Parathyroid adenoma (tissue), 2 donors: ENCODE data around the gene CNNM3.
"Not testable (repeated sequence)": the region's sequence is repeated elsewhere in the genome, so short reads cannot be mapped to it uniquely, and the experiment has no call there.

Source experiments
- H2AFZ ChIP-seq: fragments of 300-600 bp; sonication (generic); one replicate; pipeline ENCODE4 v1.7.0; 2017; ENCODE audit warnings: antibody characterized with exemption, mild to moderate bottlenecking
- H3K27ac ChIP-seq: fragments of 300-600 bp; sonication (generic); one replicate; pipeline ENCODE4 v1.7.0; 2017
- H3K27me3 ChIP-seq: fragments of 300-600 bp; sonication (generic); one replicate; pipeline ENCODE4 v1.7.0; 2017; ENCODE audit warnings: low read length; ENCODE audit not compliant: control insufficient read depth, insufficient read depth
- H3K36me3 ChIP-seq: fragments of 300-600 bp; sonication (generic); one replicate; pipeline ENCODE4 v1.7.0; 2017; ENCODE audit warnings: low read length; ENCODE audit not compliant: control insufficient read depth, insufficient read depth
- H3K4me1 ChIP-seq: fragments of 300-600 bp; sonication (generic); one replicate; pipeline ENCODE4 v1.7.0; 2017; ENCODE audit warnings: control low read depth
- H3K4me2 ChIP-seq: fragments of 300-600 bp; sonication (generic); one replicate; pipeline ENCODE4 v1.7.0; 2017; ENCODE audit warnings: low read length
- H3K4me3 ChIP-seq: fragments of 300-600 bp; sonication (generic); one replicate; pipeline ENCODE4 v1.7.0; 2017; ENCODE audit warnings: low read depth, low read length
- H3K79me2 ChIP-seq: fragments of 300-600 bp; sonication (generic); one replicate; pipeline ENCODE4 v1.7.0; 2017; ENCODE audit warnings: control low read depth
- H3K9ac ChIP-seq: fragments of 300-600 bp; sonication (generic); one replicate; pipeline ENCODE4 v1.7.0; 2017; ENCODE audit warnings: mild to moderate bottlenecking
- H3K9me3 ChIP-seq: fragments of 300-600 bp; sonication (generic); one replicate; pipeline ENCODE4 v1.7.0; 2017; ENCODE audit warnings: low read length; ENCODE audit not compliant: control insufficient read depth
- TF ChIP-seq, protein P1 (sequence below): fragments of 300-600 bp; sonication (generic); IDR thresholded peaks from one replicate; pipeline ENCODE4 v1.7.0; 2017; ENCODE audit warnings: antibody characterized with exemption, mild to moderate bottlenecking
- donor health status: primary hyperparathyroidism.

The CNNM3 gene

DNA sequence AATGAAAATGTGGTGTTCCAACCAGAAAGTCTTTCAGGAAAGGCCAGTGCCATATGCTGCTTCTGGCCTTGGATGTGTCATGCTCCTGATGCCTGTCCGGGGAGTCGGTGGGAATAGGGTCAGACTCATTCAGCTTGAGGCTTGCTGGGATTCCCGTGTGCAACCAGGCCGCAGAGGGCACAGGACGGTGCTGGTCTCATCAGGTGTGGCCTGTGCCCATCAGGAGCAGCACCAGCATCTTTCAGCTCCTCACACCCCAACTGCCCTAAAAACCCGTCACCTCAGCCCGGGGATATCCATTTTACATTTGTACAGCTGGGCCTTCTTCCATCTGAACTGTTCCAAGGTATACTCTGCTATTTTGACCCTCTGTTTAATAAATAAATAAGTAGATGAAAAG is 13.3 kb upstream of the CNNM3 start:
- Histone ChIP-seq H3K4me1 (peaks cover 3% of the 10 kb centered on the region), H3K27ac (no peak overlapping the region), H3K4me3 (no peak overlapping the region), H3K9me3 (no peaks in the 10 kb centered on the region), H3K9ac (no peak overlapping the region), H3K27me3 (no peaks in the 10 kb centered on the region), H3K79me2 (no peaks in the 10 kb centered on the region), H3K4me2 (no peak overlapping the region), H3K36me3 (no peaks in the 10 kb centered on the region), H2AFZ (no peak overlapping the region)
- TF ChIP-seq, protein P1, sequence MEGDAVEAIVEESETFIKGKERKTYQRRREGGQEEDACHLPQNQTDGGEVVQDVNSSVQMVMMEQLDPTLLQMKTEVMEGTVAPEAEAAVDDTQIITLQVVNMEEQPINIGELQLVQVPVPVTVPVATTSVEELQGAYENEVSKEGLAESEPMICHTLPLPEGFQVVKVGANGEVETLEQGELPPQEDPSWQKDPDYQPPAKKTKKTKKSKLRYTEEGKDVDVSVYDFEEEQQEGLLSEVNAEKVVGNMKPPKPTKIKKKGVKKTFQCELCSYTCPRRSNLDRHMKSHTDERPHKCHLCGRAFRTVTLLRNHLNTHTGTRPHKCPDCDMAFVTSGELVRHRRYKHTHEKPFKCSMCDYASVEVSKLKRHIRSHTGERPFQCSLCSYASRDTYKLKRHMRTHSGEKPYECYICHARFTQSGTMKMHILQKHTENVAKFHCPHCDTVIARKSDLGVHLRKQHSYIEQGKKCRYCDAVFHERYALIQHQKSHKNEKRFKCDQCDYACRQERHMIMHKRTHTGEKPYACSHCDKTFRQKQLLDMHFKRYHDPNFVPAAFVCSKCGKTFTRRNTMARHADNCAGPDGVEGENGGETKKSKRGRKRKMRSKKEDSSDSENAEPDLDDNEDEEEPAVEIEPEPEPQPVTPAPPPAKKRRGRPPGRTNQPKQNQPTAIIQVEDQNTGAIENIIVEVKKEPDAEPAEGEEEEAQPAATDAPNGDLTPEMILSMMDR = no peak

DNA sequence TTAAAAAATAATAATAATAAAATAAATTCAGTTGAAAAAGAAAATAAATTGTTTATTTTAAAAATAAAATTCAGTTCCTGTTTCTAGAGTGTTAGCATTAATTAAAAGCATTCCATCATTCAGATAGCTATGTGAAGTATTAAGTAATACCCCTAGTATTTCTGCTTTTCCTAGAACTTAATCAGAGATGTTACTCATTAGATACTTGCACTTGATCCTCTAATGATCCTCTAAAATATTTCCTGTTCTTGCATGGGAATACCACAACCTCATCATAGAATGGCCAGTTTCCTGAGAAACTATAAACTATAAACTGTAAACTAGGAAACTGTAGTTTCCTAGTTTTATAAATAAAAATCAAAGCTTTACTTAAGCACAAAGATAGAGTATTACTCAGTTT is 11.1 kb upstream of the CNNM3 start:
- Histone ChIP-seq H3K4me3 (no peak overlapping the region), H3K9ac (no peak overlapping the region), H3K4me2 (no peak overlapping the region), H3K9me3 (no peaks in the 10 kb centered on the region), H3K27me3 (no peaks in the 10 kb centered on the region), H3K4me1 (peaks cover 3% of the 10 kb centered on the region), H3K79me2 (no peaks in the 10 kb centered on the region), H3K36me3 (no peaks in the 10 kb centered on the region), H2AFZ (no peak overlapping the region), H3K27ac (no peak overlapping the region)
- TF ChIP-seq, protein P1 = no peak

DNA sequence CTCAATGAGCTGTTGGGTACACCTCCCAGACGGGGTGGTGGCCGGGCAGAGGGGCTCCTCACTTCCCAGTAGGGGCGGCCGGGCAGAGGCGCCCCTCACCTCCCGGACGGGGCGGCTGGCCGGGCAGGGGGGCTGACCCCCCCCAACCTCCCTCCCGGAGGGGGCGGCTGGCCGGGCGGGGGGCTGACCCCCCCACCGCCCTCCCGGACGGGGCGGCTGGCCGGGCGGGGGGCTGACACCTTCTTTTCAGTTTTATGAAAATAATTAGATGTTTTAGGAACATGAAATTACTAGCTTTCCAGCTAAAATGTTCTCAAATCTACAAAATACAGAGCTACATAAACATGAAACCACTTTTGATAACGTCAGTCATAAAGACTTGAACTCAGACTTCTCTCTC is 10.1 kb upstream of the CNNM3 start:
- H3K4me3 ChIP-seq, H3K9me3 ChIP-seq, H3K79me2 ChIP-seq, H3K4me1 ChIP-seq, H3K27me3 ChIP-seq, H3K4me2 ChIP-seq, H3K9ac ChIP-seq, H3K27ac ChIP-seq, H3K36me3 ChIP-seq, H2AFZ ChIP-seq: not testable (repeated sequence)

GRCh38 chr2:96806468-96807126 is 9.5 kb upstream of the CNNM3 start:
- peaks cover 3% of the 10 kb centered on the region for H3K4me1 ChIP-seq
- no peak overlapping the region for H3K4me3 ChIP-seq
- no peak overlapping the region for H3K27ac ChIP-seq
- TF ChIP-seq, protein P1 = no peak
- no peak overlapping the region for H3K4me2 ChIP-seq
- no peak overlapping the region for H3K9ac ChIP-seq
- no peak overlapping the region for H2AFZ ChIP-seq
- no peaks in the 10 kb centered on the region for H3K27me3 ChIP-seq
- H3K36me3 ChIP-seq = no peaks in the 10 kb centered on the region
- no peaks in the 10 kb centered on the region for H3K9me3 ChIP-seq
- H3K79me2 ChIP-seq = no peaks in the 10 kb centered on the region

DNA sequence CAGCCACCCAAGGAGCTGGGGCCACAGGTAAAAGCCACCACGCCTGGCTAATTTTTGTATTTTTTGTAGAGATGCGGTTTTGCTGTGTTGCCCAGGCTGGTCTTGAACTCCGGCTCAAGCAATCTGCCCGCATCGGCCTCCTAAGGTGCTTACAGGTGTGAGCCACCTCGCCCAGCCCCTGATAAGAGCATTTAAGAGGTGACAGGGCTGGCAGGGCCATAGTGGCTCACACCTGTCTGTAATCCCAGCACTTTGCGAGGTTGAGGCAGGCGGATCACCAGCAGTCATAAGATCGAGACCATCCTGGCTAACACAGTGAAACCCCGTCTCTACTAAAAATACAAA is 9.0 kb upstream of the CNNM3 start:
- TF ChIP-seq, protein P1 = no peak
- Histone ChIP-seq H3K36me3 (no peaks in the 10 kb centered on the region), H3K4me1 (peaks cover 3% of the 10 kb centered on the region), H3K27me3 (no peaks in the 10 kb centered on the region), H2AFZ (no peak overlapping the region), H3K9ac (no peak overlapping the region), H3K79me2 (no peaks in the 10 kb centered on the region), H3K4me3 (no peak overlapping the region), H3K4me2 (no peak overlapping the region), H3K9me3 (no peaks in the 10 kb centered on the region), H3K27ac (no peak overlapping the region)
